Prostate gland (tissue), 2 donors: ENCODE data around the gene PODN. TPM values are rescaled to one million over a fixed set of nuclear protein-coding genes. Genes with fewer than 3 reads are reported as not detected.

Experiments used
- DNase-seq: peaks from one replicate; pipeline ENCODE4 v3.0.0-alpha.2; 2019; ENCODE audit warnings: low spot score
- H3K27ac ChIP-seq, 2 donors: fragments of 200-600 bp; sonication (generic); 2 replicates each; pipeline ENCODE4 v1.5.1; 2017 to 2019
- H3K27me3 ChIP-seq: fragments of 200-600 bp; sonication (generic); replicated peaks from 2 replicates; pipeline ENCODE4 v1.5.1; 2019; ENCODE audit not compliant: insufficient read depth
- H3K36me3 ChIP-seq, 2 donors: fragments of 200-600 bp; sonication (generic); 1 replicate in 1 of 2; 2 replicates in 1 of 2; pipeline versions ENCODE4 v1.5.1 to v1.8.1; 2017 to 2019
- H3K4me1 ChIP-seq: fragments of 200-600 bp; sonication (generic); replicated peaks from 2 replicates; pipeline ENCODE4 v1.5.1; 2019
- H3K4me3 ChIP-seq, 2 donors: fragments of 200-600 bp; sonication (generic); 2 replicates each; pipeline ENCODE4 v1.5.1; 2017 to 2019
- H3K9me3 ChIP-seq: fragments of 200-600 bp; sonication (generic); 2 replicates; pipeline ENCODE4 v1.5.1; 2017
- CTCF ChIP-seq, 4 experiments: fragments of 200-600 bp in 2 of 4; fragments of 450-650 bp in 2 of 4; sonication (generic) in 2 of 4; IDR thresholded peaks; 1 replicate in 3 of 4; 2 replicates in 1 of 4; pipeline ENCODE4 v1.5.1; 2016 to 2019; ENCODE audit warnings: antibody characterized with exemption in 4 of 4, mild to moderate bottlenecking in 2 of 4, moderate library complexity in 2 of 4
- POLR2A ChIP-seq: fragments of 450-650 bp; IDR thresholded peaks from one replicate; pipeline ENCODE4 v1.6.1; 2016; ENCODE audit warnings: antibody characterized with exemption, mild to moderate bottlenecking
- POLR2AphosphoS5 ChIP-seq: sonication (generic); formaldehyde crosslinking; IDR thresholded peaks from one replicate; pipeline ENCODE4 v1.6.1; 2017; ENCODE audit warnings: antibody characterized with exemption
- WGBS: methylation state at CpG from one replicate; pipeline ENCODE4 v1.1.5; 2018; 5-methylcytosine and 5-hydroxymethylcytosine counted together
- intact Hi-C: fragments of 100-400 bp; cut with DNase I; formaldehyde crosslinking; loops from one replicate; pipeline ENCODE4 v1.14.2; 2022
- total RNA-seq, 2 donors: library from RNA; depleted of rRNA; stranded (reverse); fragments of >200 nt; gene quantifications; one replicate each; pipeline ENCODE4 v1.1.0, GENCODE V29; 2016

PODN gene
- total RNA-seq, 2 donors from 2014 or later, result 11.6 to 92.7 TPM

DNA sequence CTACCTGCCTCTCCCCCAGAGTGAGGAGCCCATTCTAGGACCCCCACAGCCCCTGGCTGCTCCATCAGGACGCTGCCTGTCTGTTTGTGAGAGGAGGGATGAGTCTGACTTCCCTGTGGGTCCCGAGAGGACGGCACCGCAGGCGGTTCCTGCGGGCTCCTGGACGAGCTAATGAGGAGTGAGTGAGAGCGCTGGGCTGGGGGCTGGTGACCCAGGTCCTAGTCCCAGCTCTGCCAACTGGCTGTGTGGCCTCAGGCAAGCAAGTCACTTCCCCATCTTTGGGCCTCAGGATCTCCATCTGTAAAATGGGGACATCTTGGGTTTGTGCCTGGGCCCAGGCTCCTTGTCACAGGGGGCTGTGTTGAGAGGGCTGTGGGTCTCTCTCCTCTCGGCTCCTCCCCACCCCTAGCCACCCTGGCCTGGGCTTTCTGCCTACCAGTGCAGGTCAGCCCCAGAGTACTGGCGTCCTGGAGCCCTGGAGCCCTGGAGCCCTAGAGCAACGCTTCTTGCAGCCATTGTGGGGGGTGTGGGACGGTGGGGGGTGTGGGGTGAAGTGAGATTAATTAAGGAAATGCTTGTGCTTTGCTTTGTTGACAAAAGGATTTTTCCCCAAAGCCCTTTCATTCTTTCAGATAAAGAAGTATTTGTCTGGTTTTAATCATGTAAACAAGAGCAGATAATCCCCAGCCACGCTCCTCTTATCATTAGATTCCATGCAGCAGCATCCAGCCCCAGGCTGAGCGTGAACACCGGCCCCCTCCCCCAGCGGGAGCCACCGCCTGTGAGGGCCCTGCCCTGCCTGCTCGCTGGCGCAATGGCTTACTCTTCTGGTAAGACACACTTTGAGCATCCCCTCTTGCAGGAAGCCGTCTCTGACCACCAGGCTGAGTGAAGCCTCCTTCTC lies 53.6 kb downstream of the PODN start:
- Histone ChIP-seq H3K4me1 (no peaks in the 10 kb centered on the region), H3K27ac (no peak overlapping the region), H3K36me3 (no peaks in the 10 kb centered on the region), H3K27me3 (no peaks in the 10 kb centered on the region), H3K4me3 (no peak overlapping the region), H3K9me3 (no peaks in the 10 kb centered on the region)
- no peak for DNase-seq
- WGBS, result 60% methylated on average over 16 of the region's 20 CpGs
- TF ChIP-seq CTCF (IDR thresholded peaks at IDR 0.05), result no peak
- no peak for TF ChIP-seq POLR2AphosphoS5
- TF ChIP-seq POLR2A, result no peak
- intact Hi-C loops, result no loop called here

- DNase-seq, result no peak
- Histone ChIP-seq H3K27me3 (no peaks in the 10 kb centered on the region), H3K4me1 (no peaks in the 10 kb centered on the region), H3K9me3 (no peaks in the 10 kb centered on the region), H3K4me3 (no peak overlapping the region), H3K36me3 (no peaks in the 10 kb centered on the region), H3K27ac (no peak overlapping the region)
- WGBS, result 91% methylated on average over 7 of the region's 9 CpGs
- intact Hi-C loops, result no loop called here
- TF ChIP-seq POLR2A (no peak), CTCF (IDR thresholded peaks at IDR 0.05) (no peak), POLR2AphosphoS5 (no peak)
These were observed 54.3 kb downstream of the PODN start for GRCh38 chr1:53116307-53116810.

DNA sequence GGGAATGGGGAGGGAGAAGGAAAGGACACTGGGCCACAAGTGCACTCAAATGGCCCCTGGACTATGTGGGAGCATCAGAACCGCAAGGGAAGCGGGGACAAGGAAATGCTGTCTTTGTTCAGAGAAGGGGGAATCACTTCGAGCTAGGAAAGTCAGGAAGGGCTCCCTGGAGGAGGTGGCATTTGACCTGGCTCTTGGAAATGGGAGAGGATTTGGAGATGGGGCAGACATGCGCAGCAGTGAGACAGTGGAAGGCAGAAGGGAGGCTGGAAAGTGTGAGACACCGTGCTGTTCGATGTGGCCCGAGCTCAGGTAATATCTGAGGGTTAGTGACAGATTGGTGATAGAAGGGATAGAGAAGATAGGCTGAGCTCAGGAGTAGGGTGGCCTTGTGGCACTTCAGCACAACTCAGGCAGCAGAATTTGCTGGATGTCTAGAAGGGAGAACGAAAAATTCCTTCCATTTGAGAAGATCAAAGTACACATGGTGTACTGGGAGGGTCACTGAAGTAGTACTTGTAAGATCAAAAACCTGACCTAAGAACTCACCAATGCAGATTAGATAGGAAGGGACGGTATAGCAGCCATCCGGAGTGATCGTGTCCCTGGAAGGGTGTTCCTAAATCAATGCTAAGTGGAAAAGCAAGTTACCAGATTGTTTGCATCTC lies 55.1 kb downstream of the PODN start:
- Histone ChIP-seq H3K27ac (no peak overlapping the region), H3K4me3 (no peak overlapping the region), H3K9me3 (no peaks in the 10 kb centered on the region), H3K4me1 (no peaks in the 10 kb centered on the region), H3K27me3 (no peaks in the 10 kb centered on the region), H3K36me3 (no peaks in the 10 kb centered on the region)
- TF ChIP-seq POLR2AphosphoS5, result no peak
- TF ChIP-seq POLR2A, result no peak
- no peak for TF ChIP-seq CTCF (IDR thresholded peaks at IDR 0.05)
- DNase-seq, result no peak
- intact Hi-C loops, result no loop called here
- 92% methylated on average over 11 of the region's 11 CpGs for WGBS

DNA sequence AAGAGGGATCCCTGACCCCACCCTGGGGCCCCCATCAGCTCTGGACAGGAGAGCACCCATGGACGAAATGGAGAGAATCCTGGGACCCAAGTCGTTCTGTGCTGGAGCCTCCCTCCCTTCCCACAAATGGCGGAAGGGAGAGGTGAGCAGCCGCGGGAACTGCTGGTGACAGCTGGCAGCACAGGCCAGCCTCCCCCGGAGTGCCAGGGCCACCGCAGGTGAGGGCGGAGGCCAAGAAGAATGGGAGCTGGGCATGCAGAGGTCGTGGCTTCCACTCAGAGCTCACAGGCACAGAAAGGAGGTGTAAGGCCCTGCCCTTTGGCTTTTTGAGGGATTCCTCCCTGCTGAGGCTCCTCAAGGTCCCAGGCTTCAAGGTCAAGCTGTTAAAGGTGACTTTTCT lies 55.8 kb downstream of the PODN start:
- DNase-seq, result no peak
- intact Hi-C loops, result no loop called here
- H3K4me3 ChIP-seq, result no peak overlapping the region
- no peaks in the 10 kb centered on the region for H3K4me1 ChIP-seq
- no peaks in the 10 kb centered on the region for H3K36me3 ChIP-seq
- H3K27me3 ChIP-seq, result no peaks in the 10 kb centered on the region
- H3K9me3 ChIP-seq, result no peaks in the 10 kb centered on the region
- TF ChIP-seq POLR2A (no peak), POLR2AphosphoS5 (no peak), CTCF (IDR thresholded peaks at IDR 0.05) (no peak)
- WGBS, result 95% methylated on average over 9 of the region's 9 CpGs
- H3K27ac ChIP-seq, result no peak overlapping the region
